KMS-11 (cell line): ENCODE measurements around the gene COA6.

Source experiments
- H2AFZ ChIP-seq: fragments of 200-600 bp; sonication (generic); 2 replicates; pipeline ENCODE4 v1.6.1; 2016; ENCODE audit warnings: antibody characterized with exemption, mixed run types, low read depth
- H3K27ac ChIP-seq: fragments of 200-600 bp; sonication (generic); 2 replicates; pipeline ENCODE4 v1.6.1; 2016; ENCODE audit warnings: mild to moderate bottlenecking, mixed run types
- H3K27me3 ChIP-seq: fragments of 200-600 bp; sonication (generic); 2 replicates; pipeline ENCODE4 v1.6.1; 2017; ENCODE audit warnings: mild to moderate bottlenecking, low read depth, mixed run types, moderate library complexity; ENCODE audit not compliant: insufficient read depth
- H3K36me3 ChIP-seq: fragments of 200-600 bp; sonication (generic); 2 replicates; pipeline ENCODE4 v1.6.1; 2017; ENCODE audit warnings: mild to moderate bottlenecking, mixed run types; ENCODE audit not compliant: insufficient read depth
- H3K4me1 ChIP-seq: fragments of 200-600 bp; sonication (generic); 2 replicates; pipeline ENCODE4 v1.6.1; 2016; ENCODE audit warnings: mild to moderate bottlenecking, low read depth, mixed run types; ENCODE audit not compliant: poor library complexity, severe bottlenecking
- H3K4me2 ChIP-seq: fragments of 200-600 bp; sonication (generic); 2 replicates; pipeline ENCODE4 v1.7.0; 2016; ENCODE audit warnings: mild to moderate bottlenecking, mixed run types
- H3K4me3 ChIP-seq: fragments of 200-600 bp; sonication (generic); IDR thresholded peaks from 2 replicates; pipeline ENCODE4 v1.6.1; 2017; ENCODE audit warnings: low read depth, low read length, mixed read lengths; ENCODE audit not compliant: insufficient read depth
- H3K79me2 ChIP-seq: fragments of 200-600 bp; sonication (generic); 2 replicates; pipeline ENCODE4 v1.6.1; 2016; ENCODE audit warnings: low read depth, mixed run types; ENCODE audit not compliant: insufficient read depth
- H3K9ac ChIP-seq: fragments of 200-600 bp; sonication (generic); 2 replicates; pipeline ENCODE4 v1.6.1; 2016; ENCODE audit warnings: mild to moderate bottlenecking, mixed run types
- H4K20me1 ChIP-seq: fragments of 200-600 bp; sonication (generic); 2 replicates; pipeline ENCODE4 v1.6.1; 2016; ENCODE audit warnings: mild to moderate bottlenecking, mixed run types; ENCODE audit not compliant: insufficient read depth
- TF ChIP-seq, protein P1 (sequence below): fragments of 200-600 bp; sonication (generic); conservative IDR thresholded peaks from 2 replicates; pipeline ENCODE4 v1.6.1; 2017; ENCODE audit warnings: low read depth, mild to moderate bottlenecking, antibody characterized with exemption, low read length, moderate library complexity, mixed read lengths

COA6 gene

GRCh38 chr1:234373064-234373958 is at the start of gene COA6:
Gene COA6, plus strand, starts transcription at chr1:234373456. Its CDS starts 11 bp downstream, at chr1:234373467.
- peaks cover 5% of the 10 kb centered on the region; the same call in 1 of the 2 replicates for H3K36me3 ChIP-seq
- H3K4me2 ChIP-seq = peak within 1 kb of the TSS; percentile 89
- H3K79me2 ChIP-seq = peaks cover 25% of the 10 kb centered on the region; the same call in 1 of the 2 replicates
- TF ChIP-seq, protein P1, sequence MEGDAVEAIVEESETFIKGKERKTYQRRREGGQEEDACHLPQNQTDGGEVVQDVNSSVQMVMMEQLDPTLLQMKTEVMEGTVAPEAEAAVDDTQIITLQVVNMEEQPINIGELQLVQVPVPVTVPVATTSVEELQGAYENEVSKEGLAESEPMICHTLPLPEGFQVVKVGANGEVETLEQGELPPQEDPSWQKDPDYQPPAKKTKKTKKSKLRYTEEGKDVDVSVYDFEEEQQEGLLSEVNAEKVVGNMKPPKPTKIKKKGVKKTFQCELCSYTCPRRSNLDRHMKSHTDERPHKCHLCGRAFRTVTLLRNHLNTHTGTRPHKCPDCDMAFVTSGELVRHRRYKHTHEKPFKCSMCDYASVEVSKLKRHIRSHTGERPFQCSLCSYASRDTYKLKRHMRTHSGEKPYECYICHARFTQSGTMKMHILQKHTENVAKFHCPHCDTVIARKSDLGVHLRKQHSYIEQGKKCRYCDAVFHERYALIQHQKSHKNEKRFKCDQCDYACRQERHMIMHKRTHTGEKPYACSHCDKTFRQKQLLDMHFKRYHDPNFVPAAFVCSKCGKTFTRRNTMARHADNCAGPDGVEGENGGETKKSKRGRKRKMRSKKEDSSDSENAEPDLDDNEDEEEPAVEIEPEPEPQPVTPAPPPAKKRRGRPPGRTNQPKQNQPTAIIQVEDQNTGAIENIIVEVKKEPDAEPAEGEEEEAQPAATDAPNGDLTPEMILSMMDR = no peak
- peaks cover 26% of the 10 kb centered on the region for H3K4me1 ChIP-seq
- H3K27ac ChIP-seq = peak within 1 kb of the TSS; percentile 92
- peak within 1 kb of the TSS; percentile 93 for H3K9ac ChIP-seq
- no peaks in the 10 kb centered on the region for H4K20me1 ChIP-seq
- peak within 1 kb of the TSS; percentile 96 for H3K4me3 ChIP-seq
- H2AFZ ChIP-seq = peak within 1 kb of the TSS; percentile 89
- H3K27me3 ChIP-seq = no peaks in the 10 kb centered on the region

- H3K9ac ChIP-seq = no peak overlapping the region
- H3K4me2 ChIP-seq = no peak overlapping the region
- no peaks in the 10 kb centered on the region for H3K36me3 ChIP-seq
- TF ChIP-seq, protein P1 = no peak
- no peak overlapping the region for H2AFZ ChIP-seq
- no peaks in the 10 kb centered on the region for H3K27me3 ChIP-seq
- no peak overlapping the region for H3K4me3 ChIP-seq
- H3K4me1 ChIP-seq = no peaks in the 10 kb centered on the region
- no peak overlapping the region for H3K27ac ChIP-seq
- H3K79me2 ChIP-seq = no peaks in the 10 kb centered on the region
- no peaks in the 10 kb centered on the region for H4K20me1 ChIP-seq
Observed at GRCh38 chr1:234324821-234325220, 48.4 kb upstream of the COA6 start.

GRCh38 chr1:234325878-234326496 is 47.3 kb upstream of the COA6 start:
- Histone ChIP-seq H2AFZ (peak overlapping the region; percentile 31; the same call in 1 of the 2 replicates), H3K9ac (no peak overlapping the region), H3K4me2 (peak overlapping the region; percentile 0; the same call in 1 of the 2 replicates), H3K79me2 (no peaks in the 10 kb centered on the region), H3K36me3 (no peaks in the 10 kb centered on the region), H3K27ac (no peak overlapping the region), H3K4me1 (no peaks in the 10 kb centered on the region), H4K20me1 (no peaks in the 10 kb centered on the region), H3K4me3 (no peak overlapping the region), H3K27me3 (no peaks in the 10 kb centered on the region)
- TF ChIP-seq, protein P1 = no peak

DNA sequence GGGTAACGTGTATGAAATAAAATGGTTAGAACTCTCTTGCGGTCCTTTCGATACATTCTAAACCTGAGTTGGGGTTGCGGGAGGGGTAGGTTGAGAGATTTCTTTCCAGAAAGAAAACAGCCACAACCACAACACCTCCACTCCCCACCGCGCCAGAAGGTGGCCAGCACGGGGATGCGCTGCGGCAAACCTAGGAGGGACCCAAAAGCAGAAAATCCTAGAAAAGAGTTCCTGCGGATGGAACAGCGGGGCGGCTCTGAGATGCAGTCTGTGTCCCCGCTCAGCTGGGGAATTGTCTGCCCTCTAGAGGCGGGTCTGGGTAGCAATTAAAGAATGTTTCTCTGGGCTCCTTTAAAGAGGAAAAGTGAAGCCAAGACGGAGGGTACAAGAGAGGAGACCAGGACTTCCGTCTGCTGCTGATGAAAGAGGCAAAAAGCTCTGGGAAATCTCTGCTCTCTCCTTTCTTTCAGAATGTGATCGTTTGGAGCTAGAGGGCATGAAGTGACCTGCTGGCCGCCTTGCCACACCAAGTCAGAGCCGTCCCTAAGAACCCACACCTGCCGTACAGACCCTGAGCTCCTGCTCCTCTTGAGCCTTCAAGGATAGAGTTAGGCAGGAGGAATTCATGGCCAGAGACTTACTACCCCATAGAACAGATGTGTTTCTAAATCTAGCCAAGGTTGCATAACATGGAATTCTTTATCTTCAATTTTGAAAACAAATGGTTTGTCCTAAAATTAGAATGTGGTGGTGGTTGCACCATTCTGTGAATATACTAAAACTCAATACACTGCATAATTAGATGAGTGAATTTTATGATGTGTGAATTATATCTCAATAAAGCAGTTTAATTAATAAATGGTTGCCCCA is 46.5 kb upstream of the COA6 start:
- peak overlapping the region; percentile 0; the same call in 1 of the 2 replicates for H3K4me2 ChIP-seq
- TF ChIP-seq, protein P1 = peak; percentile 86
- H3K27me3 ChIP-seq = no peaks in the 10 kb centered on the region
- H3K79me2 ChIP-seq = no peaks in the 10 kb centered on the region
- no peak overlapping the region for H3K9ac ChIP-seq
- no peak overlapping the region for H3K4me3 ChIP-seq
- H4K20me1 ChIP-seq = no peaks in the 10 kb centered on the region
- H2AFZ ChIP-seq = peak overlapping the region; percentile 31; the same call in 1 of the 2 replicates
- no peak overlapping the region for H3K27ac ChIP-seq
- H3K36me3 ChIP-seq = no peaks in the 10 kb centered on the region
- H3K4me1 ChIP-seq = no peaks in the 10 kb centered on the region
